NOMO-1 treated with DMSO at 0.1 percent for 48 hours (cell line): ENCODE data around the gene KANSL3.
"Not testable (repeated sequence)": the region's sequence is repeated elsewhere in the genome, so short reads cannot be mapped to it uniquely, and the experiment has no call there.

Experiments used
- DNase-seq: peaks from one replicate; lab custom pipeline; 2025; ENCODE audit not compliant: unreplicated experiment; lab: John Stamatoyannopoulos, UW

Gene KANSL3

DNA sequence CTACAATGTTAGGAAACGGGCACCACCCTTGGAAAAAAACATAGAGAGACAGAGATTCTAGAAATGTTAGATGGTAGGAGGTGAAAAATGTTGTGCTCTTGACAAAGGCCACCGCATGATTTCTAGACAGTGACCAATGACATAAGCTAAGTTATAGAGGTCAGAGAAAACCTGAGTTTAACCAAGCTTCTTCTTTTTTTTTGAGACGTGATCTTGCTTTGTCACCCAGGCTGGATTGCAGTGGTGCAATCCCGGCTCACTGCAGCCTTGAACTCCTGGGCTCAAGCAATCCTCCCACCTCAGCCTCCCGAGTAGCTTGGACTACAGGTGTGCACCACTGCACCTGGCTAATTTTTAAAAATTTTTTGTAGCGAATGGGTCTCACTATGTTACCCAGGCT lies 17.4 kb upstream of the KANSL3 start:
- DNase-seq, result peak; percentile 67

DNA sequence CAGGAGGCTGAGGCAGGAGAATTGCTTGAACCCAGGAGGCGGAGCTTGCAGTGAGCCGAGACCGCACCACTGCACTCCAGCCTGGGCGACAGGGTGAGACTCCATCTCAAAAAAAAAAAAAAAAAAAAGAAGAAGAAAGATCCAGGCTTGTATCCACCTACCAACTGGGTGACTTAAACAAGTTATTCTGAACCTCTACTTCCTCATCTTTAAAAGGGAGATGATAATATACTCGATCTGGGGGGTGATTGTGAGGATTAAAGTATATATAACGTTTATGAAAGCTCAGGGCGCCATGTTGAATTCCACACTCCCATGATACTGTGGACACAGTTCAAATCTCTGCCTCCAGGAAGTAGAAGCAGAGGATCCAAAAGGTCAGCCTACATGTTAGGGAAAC lies 16.7 kb upstream of the KANSL3 start:
- not testable (repeated sequence) for DNase-seq

DNA sequence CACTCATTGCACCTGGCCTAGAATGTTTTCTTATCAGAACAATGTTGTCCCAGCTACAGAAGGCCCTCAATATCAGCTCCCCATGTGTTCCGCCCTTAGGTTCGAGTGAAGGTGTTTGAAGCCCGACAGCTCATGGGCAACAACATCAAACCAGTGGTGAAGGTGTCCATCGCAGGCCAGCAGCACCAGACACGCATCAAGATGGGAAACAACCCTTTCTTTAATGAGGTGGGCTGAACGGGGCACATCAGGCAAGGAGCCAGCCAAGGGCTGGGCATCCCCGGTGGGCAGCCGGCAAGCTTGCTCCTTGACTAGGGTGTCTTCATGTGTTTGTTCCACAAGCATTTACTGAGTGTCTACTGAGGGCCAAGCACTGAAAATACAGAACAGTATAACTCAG lies 13.7 kb upstream of the KANSL3 start:
- no peak for DNase-seq

DNA sequence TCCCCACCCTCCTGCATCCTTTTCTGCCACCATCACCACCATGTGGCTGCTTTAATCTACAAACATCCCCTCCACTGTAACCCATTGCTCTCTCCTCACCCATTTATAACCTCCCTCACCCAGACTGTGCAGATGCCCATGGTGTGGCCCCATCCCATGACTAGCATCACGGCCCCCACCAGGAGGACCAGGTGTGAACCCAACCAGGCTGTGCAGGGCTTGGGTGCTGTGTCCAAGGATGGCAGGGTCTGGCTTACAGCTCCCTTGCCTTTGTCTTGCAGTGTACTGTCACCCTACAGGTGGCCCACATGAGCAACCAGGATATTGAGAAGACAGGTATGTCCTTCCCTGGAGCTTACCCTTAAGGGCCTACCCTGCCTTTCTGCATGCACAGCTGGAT lies 11.2 kb upstream of the KANSL3 start:
- no peak for DNase-seq

DNA sequence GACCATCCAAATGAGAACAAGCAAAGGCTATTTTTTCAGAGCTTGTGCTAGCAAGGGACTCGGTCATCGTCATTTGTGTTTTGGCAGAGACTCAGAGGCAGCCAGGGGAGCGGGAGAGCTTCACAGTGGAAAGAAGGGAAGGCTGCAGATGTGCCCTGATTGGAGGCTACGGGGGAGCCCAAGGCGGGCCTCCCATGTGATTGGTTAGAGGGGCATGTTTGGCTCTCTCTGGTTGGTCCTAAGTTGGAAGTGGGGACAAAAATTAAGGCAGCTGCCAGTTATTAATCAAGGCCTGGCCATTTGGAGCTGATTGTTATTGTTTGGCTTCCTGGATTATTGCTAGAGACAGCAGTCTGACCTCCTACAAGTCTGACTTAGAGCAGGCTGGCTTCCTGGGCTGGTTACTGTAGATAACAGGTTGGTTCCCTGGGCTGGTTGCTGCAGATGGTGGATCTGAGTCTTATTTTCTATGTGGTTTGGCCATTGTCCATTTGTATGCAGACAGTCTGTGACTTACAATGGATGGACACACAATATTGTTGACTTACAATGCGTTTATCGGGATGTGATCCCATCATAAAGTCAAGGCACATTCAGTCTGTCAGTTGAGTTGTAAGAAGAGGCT lies 10.3 kb upstream of the KANSL3 start:
- DNase-seq, result no peak

DNA sequence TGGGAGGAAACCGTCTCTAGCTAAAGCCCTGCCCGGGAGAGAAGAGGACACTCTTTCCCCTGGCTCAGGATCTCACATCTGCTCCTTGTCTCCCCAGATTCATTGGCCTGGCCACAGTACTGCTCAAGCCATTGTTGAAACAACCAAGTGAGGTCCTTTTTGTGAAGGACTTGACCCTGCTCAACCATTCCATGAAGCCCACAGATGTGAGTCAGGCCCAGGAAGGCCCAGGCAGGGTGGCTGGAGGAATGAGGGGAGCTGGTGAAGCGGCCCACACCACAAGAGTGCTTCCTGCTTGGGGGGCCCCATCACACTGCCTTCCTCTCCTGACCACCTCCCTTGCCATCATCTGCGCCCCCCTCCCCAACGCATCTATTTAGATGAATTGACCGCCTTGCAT lies 9.6 kb upstream of the KANSL3 start:
- DNase-seq, result no peak

DNA sequence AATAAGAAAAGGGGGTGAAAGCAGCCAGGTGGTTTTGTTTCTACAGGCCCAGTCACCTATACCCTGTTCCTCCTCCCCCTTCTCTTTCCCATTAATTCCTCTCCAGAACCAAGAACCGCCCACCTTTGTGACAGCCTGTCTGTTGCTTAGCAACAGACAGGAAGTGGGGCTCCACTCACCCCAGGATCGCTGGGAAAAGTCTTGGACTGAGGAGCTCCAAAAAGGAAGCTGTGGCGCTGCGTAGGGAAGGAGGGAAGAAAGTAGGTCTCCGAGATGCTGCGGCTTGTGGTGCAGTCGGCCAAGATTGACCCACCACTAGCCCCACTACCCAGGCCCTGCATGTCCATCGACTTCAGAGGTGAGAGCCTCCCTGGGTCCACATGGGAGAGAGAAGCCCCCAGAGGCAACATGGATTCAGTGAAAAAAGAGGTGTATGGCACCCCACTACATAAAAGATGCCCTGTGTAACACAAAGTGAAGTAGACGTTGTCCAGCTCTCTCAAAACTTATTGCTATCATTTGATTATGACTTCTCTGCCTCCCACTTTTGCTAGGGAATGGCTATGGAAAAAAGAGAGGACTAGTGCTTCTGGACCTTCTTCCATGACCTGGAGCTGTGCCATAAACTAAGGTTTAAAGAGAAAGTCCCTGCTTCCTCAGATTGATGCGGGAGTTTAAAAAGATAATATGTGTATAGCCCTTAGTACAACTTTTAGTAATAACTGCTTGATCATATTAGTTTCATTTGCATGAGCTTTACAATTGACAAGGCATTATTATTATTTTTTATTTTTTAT lies 4.7 kb upstream of the KANSL3 start, which contains the start of gene FER1L5:
Gene FER1L5 (plus strand): TSS at position 201 of the 797 bp plus-strand sequence. CDS start 73 bp downstream, at position 274.
- no peak for DNase-seq

DNA sequence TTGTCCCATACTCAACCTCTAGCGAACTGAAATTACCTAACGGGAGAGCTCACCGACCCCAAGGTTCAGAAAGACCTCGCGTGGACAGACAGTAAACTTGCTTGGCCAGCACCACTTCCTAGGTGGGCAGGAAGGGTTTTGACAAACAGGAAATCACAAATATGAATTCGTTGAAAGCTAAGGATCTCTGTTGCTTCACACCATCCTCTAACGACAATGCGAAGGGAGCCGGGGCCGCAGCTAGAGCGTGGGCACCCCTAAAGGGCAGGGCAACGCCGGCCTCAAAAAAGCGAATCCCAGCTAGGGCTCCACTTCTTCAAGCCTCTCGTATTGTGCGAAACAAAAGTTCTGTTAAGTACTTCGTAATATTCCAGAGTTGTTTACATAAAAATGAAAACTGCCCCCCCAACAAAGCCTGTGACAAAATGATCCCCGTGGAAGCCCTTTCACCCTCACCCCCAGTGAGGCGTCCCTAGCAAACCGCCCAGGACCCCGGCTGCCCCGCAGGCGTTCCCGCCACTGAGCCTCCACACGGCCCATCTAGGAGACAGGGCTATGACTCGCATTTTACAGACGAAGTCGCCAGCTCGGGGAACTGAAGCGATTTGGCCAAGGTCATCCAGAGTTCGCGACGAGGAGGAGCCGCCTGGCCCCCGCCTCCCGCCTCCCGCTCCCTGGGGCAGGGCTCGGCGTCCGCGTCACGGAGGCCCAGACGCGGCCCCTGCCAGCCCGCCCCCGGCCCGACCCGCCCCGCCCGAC lies 548 bp downstream of the KANSL3 start:
- peak; percentile 83 for DNase-seq

DNA sequence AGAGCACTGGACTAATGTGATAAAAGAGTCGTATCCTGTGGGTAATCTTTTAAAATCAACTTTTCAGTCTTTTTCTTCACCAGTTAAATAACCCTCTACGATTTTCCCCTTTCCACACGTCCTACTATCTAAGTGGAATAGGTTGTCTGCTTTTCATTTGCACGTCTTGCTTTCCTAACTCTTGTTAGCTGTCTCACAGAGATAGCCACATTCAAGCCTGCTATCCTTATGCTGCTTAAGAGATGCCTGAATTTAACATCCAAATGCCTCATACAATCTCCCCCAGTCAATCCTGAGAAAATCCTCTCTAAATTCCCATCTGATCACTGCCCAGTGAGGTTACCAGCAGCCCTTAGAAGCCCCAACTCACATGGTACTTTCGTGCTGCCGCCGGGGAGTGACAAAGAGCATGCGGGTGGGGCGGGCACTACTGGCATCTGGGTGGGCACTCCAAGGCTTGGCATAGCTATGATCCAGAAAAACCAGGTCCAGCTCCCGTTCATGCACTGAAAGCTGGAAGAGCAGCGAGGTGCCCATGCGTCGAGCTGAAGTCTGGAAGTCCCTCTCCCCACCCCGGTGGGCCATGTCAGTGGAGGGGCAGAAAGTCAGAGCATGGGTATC lies 1.5 kb downstream of the KANSL3 start:
- DNase-seq, result no peak

DNA sequence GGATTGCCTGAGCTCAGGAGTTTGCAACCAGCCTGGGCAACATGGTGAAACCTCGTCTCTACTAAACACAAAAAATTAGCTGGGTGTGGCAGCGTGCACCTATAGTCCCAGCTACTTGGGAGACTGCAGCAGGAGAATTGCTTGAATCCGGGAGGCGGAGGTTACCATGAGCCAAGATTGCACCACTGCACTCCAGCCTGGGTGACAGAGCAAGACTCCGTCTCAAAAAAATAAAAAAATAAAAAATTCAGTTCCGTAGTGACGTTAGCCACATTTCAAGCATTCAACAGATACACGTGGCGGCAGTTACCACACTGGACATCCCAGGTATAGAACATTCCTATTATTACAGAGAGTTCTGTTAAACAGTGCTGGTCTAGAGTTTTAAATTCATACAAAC lies 4.5 kb downstream of the KANSL3 start:
- no peak for DNase-seq

DNA sequence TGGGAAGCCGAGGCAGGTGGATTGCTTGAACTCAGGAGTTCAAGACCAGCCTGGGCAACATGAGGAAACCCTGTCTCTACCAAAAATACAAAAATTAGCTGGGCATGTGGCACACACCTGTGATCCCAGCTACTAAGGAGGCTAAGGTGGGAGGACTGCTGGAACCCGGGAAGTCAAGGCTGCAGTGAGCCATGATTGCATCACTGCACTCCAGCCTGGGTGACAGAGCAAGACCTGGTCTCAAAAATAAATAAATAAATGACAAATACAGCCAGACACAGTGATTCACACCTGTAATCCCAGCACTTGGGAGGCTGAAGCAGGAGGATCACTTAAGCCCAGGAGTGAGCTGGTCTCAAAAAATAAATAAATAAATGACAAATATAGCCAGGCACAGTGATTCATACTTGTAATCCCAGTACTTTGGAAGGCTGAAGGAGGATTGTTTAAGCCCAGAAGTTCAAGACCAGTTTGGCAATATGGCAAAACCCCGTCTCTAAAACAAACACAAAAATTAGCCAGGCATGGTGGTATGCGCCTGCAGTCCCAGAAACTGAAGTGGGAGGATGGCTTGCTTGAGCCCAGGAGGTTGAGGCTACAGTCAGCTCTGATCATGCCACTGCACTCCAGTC lies 6.2 kb downstream of the KANSL3 start:
- no peak for DNase-seq

DNA sequence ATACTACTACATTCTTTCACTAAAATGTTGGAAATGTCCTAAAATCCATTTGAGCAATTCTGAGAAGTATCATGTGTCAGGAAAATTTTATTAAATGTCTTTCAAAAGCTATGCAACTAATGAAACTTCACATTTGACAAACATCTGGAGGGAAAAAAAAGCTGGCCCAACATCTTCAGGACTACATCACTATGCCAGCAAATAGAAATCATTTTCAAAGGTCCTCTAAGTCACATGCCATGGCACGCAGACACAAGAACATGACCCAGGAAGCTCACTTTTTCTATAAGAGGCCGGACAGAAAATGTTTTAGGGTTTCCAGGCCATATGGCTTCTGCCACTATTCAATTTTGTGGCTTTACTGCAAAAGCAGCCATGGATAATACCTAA lies 11.6 kb downstream of the KANSL3 start:
- DNase-seq, result no peak

DNA sequence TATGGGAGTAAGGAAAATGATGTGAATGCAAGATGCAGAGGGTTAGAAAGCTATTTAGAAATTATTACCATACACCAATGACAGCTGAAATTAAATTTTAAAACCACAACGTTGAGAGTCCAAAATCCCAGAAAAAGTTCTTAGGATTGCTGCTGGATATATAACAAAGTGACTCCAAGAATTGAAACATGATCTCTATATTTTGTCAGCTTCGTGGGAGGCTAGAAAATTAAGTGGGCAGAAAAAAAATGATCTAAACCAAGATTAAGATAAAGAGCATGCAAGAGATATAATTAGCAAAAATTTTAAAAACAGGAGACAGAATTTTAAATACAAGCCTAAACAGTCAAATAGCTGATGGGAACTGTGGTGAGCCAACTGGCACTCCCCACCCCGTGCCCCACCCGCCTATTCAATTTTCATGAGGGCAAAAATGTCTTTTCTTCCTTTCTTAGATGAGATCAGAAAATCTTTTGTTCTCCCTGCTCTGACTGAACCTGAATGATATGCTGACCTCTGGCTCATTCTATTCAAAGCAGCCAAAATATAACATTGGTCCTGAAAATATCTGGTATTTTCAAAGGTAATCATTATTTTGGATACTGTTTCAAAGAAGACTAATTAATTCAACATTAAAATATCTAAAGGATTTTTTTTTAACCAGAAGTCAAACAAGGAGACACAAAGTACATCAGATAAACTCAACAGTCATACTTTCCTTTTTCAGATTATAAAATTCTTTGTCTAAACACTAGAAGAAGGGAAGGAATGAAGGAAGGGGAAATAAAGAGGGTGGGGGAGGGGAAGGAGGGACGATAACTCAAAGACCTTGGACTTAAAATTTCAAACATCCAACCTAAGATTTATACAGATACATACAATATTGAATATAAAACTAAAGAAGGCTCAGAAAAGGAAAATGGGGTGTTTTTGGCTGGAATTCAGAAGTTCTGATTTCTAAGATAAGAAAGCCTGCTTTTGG lies 12.2 kb downstream of the KANSL3 start:
- DNase-seq, result no peak

DNA sequence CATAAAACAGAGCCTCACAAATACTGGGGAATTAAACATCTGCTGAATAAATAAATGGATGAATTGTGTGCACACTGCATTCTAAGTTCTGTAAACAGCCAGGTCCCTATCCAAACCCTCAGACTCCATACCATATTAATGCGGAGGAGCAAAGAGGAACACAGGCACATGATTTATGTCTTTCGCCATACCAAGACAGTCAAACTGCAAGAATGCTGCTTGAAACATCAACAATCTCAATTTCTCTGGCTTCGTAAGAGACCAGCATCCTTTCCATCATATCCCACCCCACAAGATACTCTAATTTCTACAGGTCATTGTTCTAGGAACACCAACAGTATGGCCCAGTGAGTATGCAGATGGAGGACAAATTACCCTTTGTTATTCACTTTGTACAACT lies 15.0 kb downstream of the KANSL3 start:
- DNase-seq, result peak; percentile 9

DNA sequence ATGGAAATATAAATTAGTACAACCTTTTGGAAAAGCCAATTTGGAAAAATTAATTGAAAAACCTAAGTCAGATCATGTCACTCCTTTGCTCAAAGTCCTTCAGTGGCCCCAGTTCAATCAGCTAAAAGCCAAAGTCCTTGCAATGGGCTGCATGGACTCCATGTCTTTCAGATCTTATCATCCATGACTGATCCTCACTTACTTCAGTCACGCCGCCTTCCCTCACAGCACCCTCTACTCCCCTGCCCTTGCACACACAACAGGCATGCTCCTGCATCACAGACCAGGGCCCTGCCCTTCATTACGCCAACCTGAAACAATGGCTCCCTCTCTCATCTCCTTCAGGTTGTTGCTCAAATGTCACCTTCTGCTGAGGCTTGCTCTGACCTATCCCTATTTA lies 15.6 kb downstream of the KANSL3 start:
- no peak for DNase-seq

DNA sequence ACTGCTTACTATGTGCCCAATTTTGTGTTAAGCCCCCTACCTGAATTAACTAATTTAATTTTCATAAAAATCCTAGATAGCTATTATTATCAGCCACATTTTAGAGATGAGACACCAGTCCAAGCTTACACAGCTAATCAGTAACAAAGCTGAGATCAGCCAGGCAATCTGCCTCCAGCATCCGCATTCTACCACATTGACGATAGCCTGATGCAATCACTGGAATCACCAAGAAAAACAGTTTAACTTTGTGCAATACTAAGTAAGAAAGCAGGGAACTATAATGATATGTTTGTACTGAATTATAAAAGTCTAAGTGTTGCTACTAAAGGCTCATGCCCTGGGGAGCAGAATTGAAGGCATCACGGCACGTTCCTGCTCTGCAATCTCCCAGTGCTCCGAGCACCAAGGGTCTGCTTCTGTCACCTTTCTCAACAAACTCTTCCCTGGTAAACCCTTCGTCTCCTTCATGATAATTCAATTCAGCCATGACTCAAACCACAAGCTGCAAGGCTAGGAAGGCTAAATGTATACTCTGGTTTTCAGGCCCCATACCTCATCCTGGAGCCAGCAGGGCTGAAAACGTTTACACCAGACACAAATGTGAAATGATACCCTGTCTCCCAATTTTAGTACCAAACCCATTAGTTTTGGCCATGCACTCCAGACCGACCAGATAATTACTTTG lies 19.4 kb downstream of the KANSL3 start:
- no peak for DNase-seq

DNA sequence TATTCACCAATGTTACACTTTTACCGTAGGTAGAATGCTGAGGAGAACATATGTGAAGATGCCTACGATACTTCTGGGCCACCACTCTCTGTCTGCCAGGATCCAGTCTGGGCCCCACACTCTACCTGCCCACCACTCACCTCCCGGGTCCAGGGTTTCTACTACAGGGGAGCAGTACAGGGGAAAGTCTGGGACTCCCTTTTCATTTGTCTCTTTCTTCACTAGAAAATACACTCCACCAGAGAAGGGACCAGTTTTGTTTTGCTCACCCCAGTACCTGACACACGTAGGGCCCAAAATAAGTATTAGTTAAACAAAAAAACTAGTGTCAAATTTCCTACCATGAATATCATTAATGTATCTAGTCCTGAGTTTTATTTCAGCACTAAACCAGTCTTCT lies 21.1 kb downstream of the KANSL3 start:
- DNase-seq, result no peak

DNA sequence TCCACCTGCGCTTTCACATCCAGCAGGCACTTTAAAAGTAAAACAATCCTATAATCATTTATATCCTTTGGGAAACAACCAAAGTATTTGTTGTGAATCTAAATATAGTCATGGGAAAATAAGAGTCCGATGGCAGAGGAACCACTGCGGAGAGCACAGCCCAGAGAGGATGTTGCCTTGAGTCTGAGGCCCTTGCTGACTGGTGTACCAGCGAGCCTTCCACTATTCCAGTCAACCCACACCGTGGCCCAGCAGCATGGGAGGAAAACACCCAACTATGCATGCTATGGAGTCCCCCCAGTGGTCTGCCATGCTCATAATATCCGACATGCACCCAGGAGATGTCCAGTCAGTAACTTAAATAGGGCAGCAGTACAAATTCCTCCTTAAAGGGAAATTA lies 21.6 kb downstream of the KANSL3 start:
- no peak for DNase-seq

DNA sequence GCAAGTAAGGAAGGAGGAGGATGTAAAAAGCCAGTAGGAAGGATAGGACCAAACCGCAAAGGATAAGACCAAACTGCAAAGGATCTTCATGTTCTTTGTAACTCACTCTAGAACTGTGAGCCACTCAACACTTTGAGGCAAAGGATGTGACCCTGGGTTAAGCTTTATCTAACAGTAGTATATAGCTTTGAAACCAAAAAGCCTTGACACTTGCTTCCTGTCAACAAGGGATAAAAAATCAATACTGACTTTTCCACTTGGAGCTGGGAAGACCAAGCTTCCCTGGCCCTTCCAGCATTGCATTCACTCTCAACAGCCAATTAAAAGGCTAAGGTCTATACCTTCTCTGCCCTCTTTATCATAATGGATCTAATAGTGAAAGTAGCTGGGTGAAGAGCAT lies 22.0 kb downstream of the KANSL3 start:
- DNase-seq, result no peak
